SU-DHL-6 (cell line): ENCODE results near the gene CSNK1G3.

Experiments used
- EZH2phosphoT487 ChIP-seq: fragments of 200-600 bp; sonication (generic), shearing (Covaris generic); conservative IDR thresholded peaks from 2 replicates; pipeline ENCODE4 v1.6.1; 2018; ENCODE audit warnings: mild to moderate bottlenecking, antibody characterized with exemption, low read length, moderate library complexity, mixed read lengths
- TF ChIP-seq, protein P1 (sequence below): fragments of 200-600 bp; sonication (generic); IDR thresholded peaks from one replicate; pipeline ENCODE4 v1.5.1; 2017; ENCODE audit warnings: antibody characterized with exemption, mild to moderate bottlenecking, low read length, moderate library complexity; ENCODE audit not compliant: insufficient read depth, poor library complexity, severe bottlenecking

DNA sequence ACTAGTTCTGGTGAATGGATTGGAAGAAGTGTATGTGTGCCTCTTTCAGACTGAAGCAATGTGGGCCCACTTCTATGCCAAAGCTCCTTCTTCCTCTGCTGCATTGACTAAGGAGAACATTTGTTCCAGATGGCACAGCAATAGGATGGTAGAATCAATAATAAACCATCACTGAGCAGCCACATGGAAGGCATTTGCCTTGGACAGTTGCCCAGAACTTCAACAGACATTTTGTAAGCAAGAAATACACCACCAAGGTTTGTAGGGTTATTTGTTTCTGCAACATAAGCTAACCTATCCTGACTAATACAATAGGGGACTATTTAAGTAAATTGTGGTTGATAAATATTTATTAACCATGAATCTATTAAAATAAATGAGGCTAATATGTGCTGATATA lies 37.7 kb upstream of the CSNK1G3 start:
- TF ChIP-seq, protein P1, sequence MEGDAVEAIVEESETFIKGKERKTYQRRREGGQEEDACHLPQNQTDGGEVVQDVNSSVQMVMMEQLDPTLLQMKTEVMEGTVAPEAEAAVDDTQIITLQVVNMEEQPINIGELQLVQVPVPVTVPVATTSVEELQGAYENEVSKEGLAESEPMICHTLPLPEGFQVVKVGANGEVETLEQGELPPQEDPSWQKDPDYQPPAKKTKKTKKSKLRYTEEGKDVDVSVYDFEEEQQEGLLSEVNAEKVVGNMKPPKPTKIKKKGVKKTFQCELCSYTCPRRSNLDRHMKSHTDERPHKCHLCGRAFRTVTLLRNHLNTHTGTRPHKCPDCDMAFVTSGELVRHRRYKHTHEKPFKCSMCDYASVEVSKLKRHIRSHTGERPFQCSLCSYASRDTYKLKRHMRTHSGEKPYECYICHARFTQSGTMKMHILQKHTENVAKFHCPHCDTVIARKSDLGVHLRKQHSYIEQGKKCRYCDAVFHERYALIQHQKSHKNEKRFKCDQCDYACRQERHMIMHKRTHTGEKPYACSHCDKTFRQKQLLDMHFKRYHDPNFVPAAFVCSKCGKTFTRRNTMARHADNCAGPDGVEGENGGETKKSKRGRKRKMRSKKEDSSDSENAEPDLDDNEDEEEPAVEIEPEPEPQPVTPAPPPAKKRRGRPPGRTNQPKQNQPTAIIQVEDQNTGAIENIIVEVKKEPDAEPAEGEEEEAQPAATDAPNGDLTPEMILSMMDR: no peak
- TF ChIP-seq EZH2phosphoT487: no peak
